ENCODE results near the gene PDLIM1.

PDLIM1 gene

DNA sequence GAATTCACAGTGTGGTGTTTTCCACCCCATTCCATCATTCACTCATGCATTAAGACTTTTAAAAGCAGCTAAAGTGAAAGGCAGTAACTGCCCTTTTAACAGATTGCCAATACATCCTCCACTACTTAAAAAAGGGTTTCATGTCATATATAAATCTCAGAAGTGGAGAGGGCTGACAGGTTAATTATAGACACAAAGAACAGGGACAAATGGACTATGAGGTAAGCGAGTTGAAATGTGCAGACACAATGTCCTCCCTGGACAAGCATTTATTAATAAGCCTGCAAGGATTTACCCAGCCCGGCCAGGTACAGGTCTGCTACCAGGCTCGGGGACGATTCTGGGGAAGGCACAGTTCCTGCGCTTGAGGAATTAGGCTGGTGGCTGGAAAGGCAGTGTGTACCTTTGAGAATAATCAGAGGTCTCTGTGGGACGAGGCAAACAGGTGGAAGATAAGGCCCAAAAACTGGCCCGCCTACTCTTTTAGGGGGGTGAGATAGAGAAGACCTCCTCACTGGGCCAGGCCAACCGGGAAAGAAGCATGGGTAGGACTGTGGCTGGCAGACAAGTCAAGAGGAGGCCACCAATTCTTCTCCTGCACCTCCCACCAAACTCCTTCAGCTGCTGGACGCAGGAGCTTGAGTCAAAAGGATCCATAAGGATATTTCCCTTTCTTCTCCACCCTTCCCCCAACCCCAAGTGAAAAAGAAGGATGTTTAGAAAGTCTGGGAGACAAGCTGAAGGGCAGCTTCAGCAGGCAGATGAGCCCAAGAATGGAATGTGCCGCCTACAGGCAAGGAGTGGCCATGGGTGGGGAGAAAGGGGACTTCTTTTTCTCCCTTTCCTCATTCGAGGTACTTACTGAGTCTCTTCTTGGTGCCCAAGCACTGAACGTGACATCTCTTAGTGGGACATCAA lies 1.5 kb downstream of the PDLIM1 start:
- no peak for DNase-seq (ENCODE audit: low read depth in 2 of 2)

DNA sequence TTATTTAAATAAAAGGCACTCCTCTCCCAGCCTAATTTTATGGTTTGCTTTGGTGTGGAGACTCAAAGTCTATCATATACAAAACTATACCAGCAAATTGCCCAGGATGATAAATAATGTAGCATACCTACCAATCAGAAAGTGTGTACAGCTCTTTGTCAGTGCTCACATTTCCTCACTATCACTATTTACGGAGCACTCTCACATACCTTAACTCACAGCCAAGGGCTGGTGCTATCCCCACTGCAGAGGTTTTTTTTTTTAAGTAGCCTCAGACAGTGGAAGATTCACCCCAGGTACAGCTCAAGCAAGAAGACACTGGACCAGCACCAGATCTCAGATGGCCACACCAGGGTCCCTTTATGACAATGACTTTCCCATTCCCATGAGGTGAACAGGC lies 2.5 kb downstream of the PDLIM1 start:
- DNase-seq (ENCODE audit: low read depth in 2 of 2): no peak

DNA sequence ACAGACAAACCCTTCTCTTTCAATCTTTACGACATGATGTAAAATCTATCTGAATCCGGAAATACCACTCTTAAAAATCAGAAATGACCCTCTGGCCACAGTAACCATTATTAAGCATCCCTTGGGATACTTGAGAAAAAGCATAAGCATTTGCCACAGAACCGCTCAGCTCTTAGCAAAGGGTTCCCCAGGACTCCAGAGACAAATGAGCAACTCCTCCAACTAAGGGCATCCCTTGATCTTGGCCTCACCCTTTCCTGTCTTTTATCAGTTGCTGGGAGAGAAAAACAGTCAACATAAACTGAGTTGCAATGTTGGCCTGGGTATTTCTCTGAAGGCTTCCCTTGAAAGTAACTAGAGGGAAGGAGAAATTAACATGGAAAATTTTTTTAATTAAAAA lies 3.5 kb downstream of the PDLIM1 start:
- DNase-seq (ENCODE audit: low read depth in 2 of 2): no peak

GRCh38 chr10:95286707-95287106 lies 4.1 kb downstream of the PDLIM1 start:
- no peak for DNase-seq (ENCODE audit: low read depth in 2 of 2)

GRCh38 chr10:95285556-95285955 lies 5.2 kb downstream of the PDLIM1 start:
- DNase-seq (ENCODE audit: low read depth in 2 of 2): no peak

- no peak for DNase-seq (ENCODE audit: low read depth in 2 of 2)
These were observed 6.0 kb downstream of the PDLIM1 start for GRCh38 chr10:95284807-95285206.

GRCh38 chr10:95282107-95282506 lies 8.7 kb downstream of the PDLIM1 start:
- no peak for DNase-seq (ENCODE audit: low read depth in 2 of 2)

- no peak for DNase-seq (ENCODE audit: low read depth in 2 of 2)
These were observed 9.6 kb downstream of the PDLIM1 start for GRCh38 chr10:95281206-95281605.

DNA sequence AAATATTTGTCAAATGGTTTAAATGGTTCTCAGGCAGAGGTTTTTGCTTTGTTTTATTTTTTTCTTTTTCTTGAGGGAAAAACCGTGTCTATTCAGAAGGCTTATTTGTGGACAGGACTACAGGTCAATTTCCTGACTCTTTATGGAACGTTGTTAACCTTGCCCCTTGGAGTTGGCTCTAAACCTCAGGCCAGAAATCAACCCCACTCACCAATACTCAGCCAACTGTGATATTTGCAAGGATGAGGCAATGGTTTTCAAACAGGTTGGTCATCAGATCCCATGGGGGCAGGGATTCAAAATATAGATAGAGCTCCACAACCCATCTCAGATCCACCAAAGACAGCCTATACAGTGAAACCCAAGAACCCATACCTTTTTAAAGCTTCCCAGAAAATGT lies 10.2 kb downstream of the PDLIM1 start:
- no peak for DNase-seq (ENCODE audit: low read depth in 2 of 2)

GRCh38 chr10:95279042-95279820 lies 11.6 kb downstream of the PDLIM1 start:
- DNase-seq (ENCODE audit: low read depth in 2 of 2): no peak

DNA sequence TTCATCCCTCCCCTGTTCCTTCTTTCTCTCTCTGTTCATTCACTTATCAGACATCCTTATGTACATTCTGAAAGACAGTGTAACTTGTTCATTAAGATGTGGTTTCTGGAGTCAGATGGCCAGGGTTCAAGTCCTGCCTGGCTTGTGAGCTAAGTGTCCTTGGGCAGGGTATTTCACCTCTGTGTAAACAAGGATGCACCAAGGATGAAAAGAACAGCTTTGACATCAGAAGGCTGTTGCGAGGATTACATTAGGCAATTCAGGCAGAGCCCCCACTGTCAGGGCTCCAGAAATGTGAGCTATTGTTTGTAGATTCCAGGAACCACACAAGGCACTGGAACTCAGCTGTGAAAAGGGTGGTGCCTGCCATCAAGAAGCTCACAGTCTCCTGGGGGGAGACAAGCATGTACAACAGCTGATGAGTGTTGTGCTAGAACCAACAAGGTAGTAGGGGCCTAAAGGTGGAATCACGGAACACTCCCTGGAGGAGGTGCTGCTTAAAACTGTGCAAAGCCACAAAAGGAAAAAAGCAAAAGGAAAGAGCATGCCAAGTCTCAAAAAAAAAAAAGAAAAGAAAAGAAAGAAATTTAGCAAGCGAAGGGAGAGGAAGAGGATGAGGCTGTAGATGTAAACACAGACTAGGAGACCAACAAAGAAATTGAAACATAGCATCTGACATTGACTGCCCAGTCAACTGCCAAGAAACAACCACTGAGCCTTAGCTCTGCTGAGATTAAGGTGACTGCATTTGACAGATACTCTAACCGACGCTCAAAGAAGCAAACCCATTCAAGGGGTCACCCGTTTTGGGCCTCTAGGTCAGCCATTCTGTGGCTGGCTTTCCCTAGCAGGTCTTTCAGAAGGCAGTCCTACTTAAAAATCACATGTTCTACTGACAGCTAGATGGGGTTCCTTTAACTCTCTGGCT lies 12.5 kb downstream of the PDLIM1 start:
- DNase-seq (ENCODE audit: low read depth in 2 of 2): no peak

DNA sequence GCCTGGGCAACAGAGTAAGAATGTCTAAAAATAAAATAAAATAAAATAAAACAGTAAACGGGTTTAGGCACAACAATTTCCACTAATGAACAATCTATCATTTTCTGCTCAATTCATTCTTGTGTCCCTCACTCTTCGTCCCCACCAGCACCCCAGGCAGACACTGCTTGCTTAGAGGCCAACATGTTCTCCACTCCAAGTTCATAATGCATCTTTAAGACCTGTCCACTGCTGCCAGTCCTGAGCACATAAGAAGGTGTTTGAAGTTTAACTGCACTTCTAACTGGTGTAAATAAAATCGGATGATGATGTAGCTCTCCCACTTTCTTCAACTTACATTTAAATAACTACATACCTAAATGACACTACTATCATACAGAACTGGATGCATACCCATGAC lies 13.2 kb downstream of the PDLIM1 start:
- DNase-seq (ENCODE audit: low read depth in 2 of 2): no peak

DNA sequence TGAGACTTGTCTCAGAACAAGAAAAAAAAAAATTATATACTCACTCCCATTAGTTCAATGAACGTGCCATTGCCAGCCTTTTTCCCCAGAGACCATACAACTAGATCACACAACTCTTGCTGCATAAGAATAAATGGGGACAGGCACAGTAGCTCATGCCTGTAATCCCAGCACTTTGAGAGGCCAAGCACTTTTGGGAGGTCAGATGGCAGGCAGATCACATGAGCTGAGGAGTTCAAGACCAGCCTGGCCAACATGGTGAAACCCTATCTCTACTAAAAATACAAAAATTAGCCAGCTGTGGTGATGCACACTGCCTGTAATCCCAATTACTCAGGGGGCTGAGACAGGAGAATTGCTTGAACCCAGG lies 13.6 kb downstream of the PDLIM1 start:
- DNase-seq (ENCODE audit: low read depth in 2 of 2): no peak

DNA sequence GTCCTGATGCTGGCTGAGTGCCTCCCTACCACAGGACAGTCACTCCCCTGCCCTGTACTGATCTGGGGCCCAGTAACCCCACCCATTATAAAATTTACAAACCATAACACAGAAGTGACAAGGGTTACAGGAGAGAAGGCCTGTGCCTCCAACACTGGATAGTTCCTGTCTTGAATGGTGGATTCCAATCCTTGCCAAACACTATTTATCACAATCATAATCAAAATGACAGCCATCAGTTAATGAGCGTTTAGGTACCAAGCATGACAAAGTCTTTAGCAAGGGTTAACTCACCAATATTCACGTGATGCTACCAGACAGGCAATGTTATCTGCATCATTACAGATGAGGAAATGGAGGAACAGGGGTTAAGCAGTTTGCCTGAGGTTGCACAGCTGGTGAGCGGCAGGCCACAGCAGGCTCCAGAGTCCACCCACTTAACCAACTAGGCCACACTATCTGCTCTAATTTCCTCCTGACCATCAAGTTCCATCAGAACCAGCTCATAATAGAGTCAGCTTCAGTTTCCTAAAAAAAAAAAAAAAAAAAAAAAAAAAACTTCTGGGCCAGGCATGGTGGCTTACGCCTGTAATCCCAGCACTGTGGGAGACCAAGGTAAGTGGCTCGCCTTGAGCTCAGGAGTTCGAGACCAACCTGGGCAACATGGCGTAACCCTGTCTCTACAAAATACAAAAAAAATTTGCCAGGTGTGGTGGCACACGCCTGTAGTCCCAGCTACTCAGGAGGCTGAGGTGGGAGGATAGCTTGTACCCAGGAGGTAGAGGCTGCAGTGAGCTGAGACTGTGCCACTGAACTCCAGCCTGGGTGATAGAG lies 14.2 kb downstream of the PDLIM1 start:
- no peak for DNase-seq (ENCODE audit: low read depth in 2 of 2)

GRCh38 chr10:95275726-95276366 lies 15.0 kb downstream of the PDLIM1 start:
- no peak for DNase-seq (ENCODE audit: low read depth in 2 of 2)

DNA sequence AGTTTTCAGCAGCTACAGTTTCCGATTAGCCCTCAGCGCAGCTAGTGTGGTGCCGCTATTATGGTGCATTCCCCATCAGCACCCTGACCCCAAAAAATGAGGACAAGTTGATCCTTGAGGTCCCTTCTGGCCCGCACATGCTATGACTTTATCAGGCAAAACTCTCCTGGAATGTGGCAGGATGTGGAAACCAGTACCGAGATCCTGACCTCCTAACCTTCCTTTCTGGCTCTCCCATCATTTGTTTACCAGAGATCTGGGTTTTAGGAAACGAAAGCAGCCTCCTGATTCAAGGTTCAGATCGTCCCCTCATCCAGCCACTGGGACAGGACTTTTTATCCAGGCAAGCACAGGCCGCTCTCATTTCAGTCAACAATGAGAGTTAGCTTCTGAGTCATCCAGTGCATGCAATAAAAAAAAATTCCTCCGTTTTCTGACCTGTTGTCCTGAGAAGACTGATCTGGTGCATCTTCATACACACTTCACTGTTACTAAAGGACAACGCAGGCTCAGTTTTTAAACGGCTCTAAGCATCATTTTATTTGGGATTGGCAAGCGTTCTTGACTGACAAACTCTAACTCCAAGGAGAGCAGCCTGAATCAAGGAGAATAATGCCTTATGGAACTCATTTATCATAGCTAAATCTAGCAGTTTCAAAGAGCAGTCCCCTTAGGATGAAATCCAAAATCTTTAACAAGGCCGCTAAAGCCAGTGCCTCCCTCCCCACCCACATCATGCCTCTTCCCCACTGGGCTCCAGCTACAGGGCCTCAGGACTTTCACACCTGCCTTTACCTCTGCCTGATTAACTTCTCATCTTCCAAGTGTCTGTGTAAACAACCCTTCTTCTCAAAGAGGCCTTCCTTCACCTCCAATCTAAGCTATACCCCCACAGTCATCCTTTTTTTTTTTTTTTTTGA lies 17.1 kb downstream of the PDLIM1 start:
- DNase-seq (ENCODE audit: low read depth in 2 of 2): no peak

DNA sequence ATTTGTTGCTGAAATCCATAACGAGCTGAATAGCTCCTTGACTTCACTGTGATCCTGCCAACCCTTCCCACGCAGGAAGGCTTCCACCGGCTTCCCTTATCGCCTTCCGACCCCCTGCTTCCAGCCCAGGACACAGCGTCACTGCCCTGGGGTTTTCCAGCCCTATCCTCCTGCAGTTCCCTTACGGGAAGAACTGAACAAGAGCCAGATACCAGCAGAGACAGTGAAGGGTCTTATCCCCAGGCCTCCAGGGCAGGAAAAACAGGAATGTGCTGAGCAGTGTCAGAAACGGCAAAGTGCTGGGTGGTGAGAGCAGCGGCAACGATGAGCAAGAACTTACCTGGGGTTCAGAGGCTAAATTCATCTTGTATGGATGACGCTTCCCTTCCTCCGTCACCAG lies 22.4 kb downstream of the PDLIM1 start:
- DNase-seq (ENCODE audit: low read depth in 2 of 2): no peak

GRCh38 chr10:95267251-95267650 lies 23.6 kb downstream of the PDLIM1 start:
- no peak for DNase-seq (ENCODE audit: low read depth in 2 of 2)

GRCh38 chr10:95266674-95267095 lies 24.1 kb downstream of the PDLIM1 start:
- no peak for DNase-seq (ENCODE audit: low read depth in 2 of 2)

Measured in stimulated activated CD8-positive, alpha-beta memory T cell treated with anti-CD3 and anti-CD28 coated beads, Interleukin-15, amount 100 ng/mL, for 4 hours (primary cell).